Tibial nerve (tissue), 3 donors: ENCODE results near the gene MRPS24.
"Not testable (repeated sequence)": the region's sequence is repeated elsewhere in the genome, so short reads cannot be mapped to it uniquely, and the experiment has no call there.

Experiments
- POLR2A ChIP-seq, 2 donors: fragments of 450-650 bp; IDR thresholded peaks; one replicate each; pipeline ENCODE4 v1.6.1; 2017; ENCODE audit warnings: antibody characterized with exemption in 2 of 2, mild to moderate bottlenecking in 2 of 2, moderate library complexity in 2 of 2
- TF ChIP-seq, protein P1 (sequence below), 5 experiments: fragments of 200-600 bp in 3 of 5; fragments of 450-650 bp in 2 of 5; sonication (generic) in 3 of 5; IDR thresholded peaks; one replicate each; pipeline ENCODE4 v1.5.1; 2016 to 2019; ENCODE audit warnings: antibody characterized with exemption in 5 of 5, mild to moderate bottlenecking in 3 of 5, moderate library complexity in 2 of 5

DNA sequence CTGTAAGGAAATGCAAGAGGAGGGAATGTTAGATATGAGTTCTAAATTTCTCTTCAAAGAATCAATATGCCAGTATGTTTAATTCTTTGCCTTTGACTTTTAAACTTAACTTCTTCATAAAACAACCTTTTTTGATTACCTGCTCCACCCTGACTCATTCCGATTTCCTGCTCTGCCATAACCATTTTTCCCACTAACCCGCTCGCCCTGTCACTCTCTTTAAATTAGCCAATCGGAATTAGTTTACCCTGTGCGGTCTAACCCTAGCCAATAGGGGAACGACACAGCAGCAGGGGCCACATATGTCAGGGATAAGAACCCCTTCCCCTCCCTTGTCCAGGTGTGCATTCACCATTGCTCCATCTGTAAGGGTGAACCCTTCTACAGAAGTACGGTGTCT, 45.9 kb downstream of the MRPS24 start:
- TF ChIP-seq, protein P1, sequence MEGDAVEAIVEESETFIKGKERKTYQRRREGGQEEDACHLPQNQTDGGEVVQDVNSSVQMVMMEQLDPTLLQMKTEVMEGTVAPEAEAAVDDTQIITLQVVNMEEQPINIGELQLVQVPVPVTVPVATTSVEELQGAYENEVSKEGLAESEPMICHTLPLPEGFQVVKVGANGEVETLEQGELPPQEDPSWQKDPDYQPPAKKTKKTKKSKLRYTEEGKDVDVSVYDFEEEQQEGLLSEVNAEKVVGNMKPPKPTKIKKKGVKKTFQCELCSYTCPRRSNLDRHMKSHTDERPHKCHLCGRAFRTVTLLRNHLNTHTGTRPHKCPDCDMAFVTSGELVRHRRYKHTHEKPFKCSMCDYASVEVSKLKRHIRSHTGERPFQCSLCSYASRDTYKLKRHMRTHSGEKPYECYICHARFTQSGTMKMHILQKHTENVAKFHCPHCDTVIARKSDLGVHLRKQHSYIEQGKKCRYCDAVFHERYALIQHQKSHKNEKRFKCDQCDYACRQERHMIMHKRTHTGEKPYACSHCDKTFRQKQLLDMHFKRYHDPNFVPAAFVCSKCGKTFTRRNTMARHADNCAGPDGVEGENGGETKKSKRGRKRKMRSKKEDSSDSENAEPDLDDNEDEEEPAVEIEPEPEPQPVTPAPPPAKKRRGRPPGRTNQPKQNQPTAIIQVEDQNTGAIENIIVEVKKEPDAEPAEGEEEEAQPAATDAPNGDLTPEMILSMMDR (IDR thresholded peaks at IDR 0.05), result not testable (repeated sequence)
- not testable (repeated sequence) for TF ChIP-seq POLR2A (IDR thresholded peaks at IDR 0.05)
